Hypothalamus (tissue), 51 donors: ENCODE measurements around the gene INAFM2.

Experiments used
- DNase-seq, 51 donors: peaks; one replicate each; lab custom pipeline; 2025; lab: John Stamatoyannopoulos, UW

The INAFM2 gene

GRCh38 chr15:40323239-40323952 is at the start of gene INAFM2:
Gene INAFM2, plus strand, starts transcription at chr15:40323692. Its CDS starts 364 bp downstream, at chr15:40324056.
- DNase-seq: peak in 49 of 51 donors; percentile 37 to 90 (median 79)

- DNase-seq: peak in 48 of 51 donors; percentile 9 to 80 (median 53)
Observed at GRCh38 chr15:40274350-40275274, 48.9 kb upstream of the INAFM2 start.

- no peak for DNase-seq
Observed at GRCh38 chr15:40275523-40275922, 48.0 kb upstream of the INAFM2 start.

- no peak for DNase-seq
Observed at GRCh38 chr15:40275954-40276353, 47.5 kb upstream of the INAFM2 start.

GRCh38 chr15:40276927-40277326 is 46.6 kb upstream of the INAFM2 start:
- no peak for DNase-seq

- peak in 2 of 51 donors; percentile 18 to 25 for DNase-seq
Observed at GRCh38 chr15:40277471-40277870, 46.0 kb upstream of the INAFM2 start.

GRCh38 chr15:40278026-40278425 is 45.5 kb upstream of the INAFM2 start:
- no peak for DNase-seq

- peak in 46 of 51 donors; percentile 4 to 78 (median 44) for DNase-seq
Observed at GRCh38 chr15:40279437-40280141, 43.9 kb upstream of the INAFM2 start.

- peak in 1 of 51 donors; percentile 35 for DNase-seq
Observed at GRCh38 chr15:40280260-40281056, 43.0 kb upstream of the INAFM2 start.

- no peak for DNase-seq
Observed at GRCh38 chr15:40281057-40281800, 42.3 kb upstream of the INAFM2 start.

GRCh38 chr15:40281801-40282146 is 41.7 kb upstream of the INAFM2 start:
- no peak for DNase-seq

GRCh38 chr15:40282147-40282868 is 41.2 kb upstream of the INAFM2 start:
- peak in 2 of 51 donors; percentile 25 to 27 for DNase-seq

GRCh38 chr15:40282869-40283614 is 40.5 kb upstream of the INAFM2 start, which contains the start of gene ANKRD63:
Gene ANKRD63, minus strand, starts transcription at chr15:40283064. Its CDS starts 478 bp downstream, at chr15:40282586.
- peak in 2 of 51 donors; percentile 17 to 29 for DNase-seq

GRCh38 chr15:40283615-40284300 is 39.7 kb upstream of the INAFM2 start:
- no peak for DNase-seq

GRCh38 chr15:40285151-40285550 is 38.3 kb upstream of the INAFM2 start:
- no peak for DNase-seq

- DNase-seq: peak in 1 of 51 donors; percentile 64
Observed at GRCh38 chr15:40285554-40286011, 37.9 kb upstream of the INAFM2 start.

GRCh38 chr15:40286061-40286532 is 37.4 kb upstream of the INAFM2 start:
- peak in 3 of 51 donors; percentile 26 to 69 (median 47) for DNase-seq
